Trophoblast cell (in vitro differentiated cells and primary cell): ENCODE measurements around the gene RIPK4.

ENCODE experiments used
- DNase-seq, 2 donors: peaks; one replicate each; pipeline ENCODE4 v3.0.0-alpha.2; 2016
- H2AFZ ChIP-seq: 2 replicates; pipeline ENCODE4 v1.6.1; 2013; ENCODE audit warnings: low read length, moderate library complexity, mild to moderate bottlenecking; ENCODE audit not compliant: insufficient read depth, poor library complexity
- H2AK5ac ChIP-seq: 2 replicates; pipeline ENCODE4 v1.6.1; 2013; ENCODE audit warnings: mild to moderate bottlenecking, low read length
- H2BK120ac ChIP-seq: 2 replicates; pipeline ENCODE4 v1.6.1; 2013; ENCODE audit warnings: low read length, mild to moderate bottlenecking, moderate library complexity; ENCODE audit not compliant: insufficient read depth, poor library complexity
- H2BK12ac ChIP-seq: 2 replicates; pipeline ENCODE4 v1.6.1; 2013; ENCODE audit warnings: mild to moderate bottlenecking, low read length, moderate library complexity
- H2BK5ac ChIP-seq: 2 replicates; pipeline ENCODE4 v1.6.1; 2013; ENCODE audit warnings: low read length, low read depth, moderate library complexity, mild to moderate bottlenecking; ENCODE audit not compliant: poor library complexity
- H3K14ac ChIP-seq: 2 replicates; pipeline ENCODE4 v1.6.1; 2013; ENCODE audit warnings: mild to moderate bottlenecking, low read length
- H3K18ac ChIP-seq: 2 replicates; pipeline ENCODE4 v1.6.1; 2013; ENCODE audit warnings: mild to moderate bottlenecking, low read length
- H3K23ac ChIP-seq: 2 replicates; pipeline ENCODE4 v1.6.1; 2013; ENCODE audit warnings: low read length
- H3K27ac ChIP-seq: 2 replicates; pipeline ENCODE4 v1.5.1; 2013; ENCODE audit warnings: low read depth, mild to moderate bottlenecking, inconsistent platforms, low read length, moderate library complexity
- H3K27me3 ChIP-seq: 2 replicates; pipeline ENCODE4 v1.6.1; 2013; ENCODE audit warnings: inconsistent platforms, mild to moderate bottlenecking, low read length, moderate library complexity; ENCODE audit not compliant: insufficient read depth
- H3K36me3 ChIP-seq, 2 experiments: 1 replicate in 1 of 2; 2 replicates in 1 of 2; pipeline ENCODE4 v1.6.1; 2013; ENCODE audit warnings: low read length in 2 of 2, mild to moderate bottlenecking in 2 of 2, moderate library complexity in 1 of 2; ENCODE audit not compliant: insufficient read depth in 2 of 2, control insufficient read depth in 1 of 2
- H3K4ac ChIP-seq: 2 replicates; pipeline ENCODE4 v1.6.1; 2013; ENCODE audit warnings: low read depth, mild to moderate bottlenecking, low read length, moderate library complexity
- H3K4me1 ChIP-seq, 2 experiments: 1 replicate in 1 of 2; 2 replicates in 1 of 2; pipeline ENCODE4 v1.6.1; 2013; ENCODE audit warnings: low read length in 2 of 2, mild to moderate bottlenecking in 2 of 2, moderate library complexity in 1 of 2; ENCODE audit not compliant: insufficient read depth in 2 of 2, control insufficient read depth in 1 of 2
- H3K4me2 ChIP-seq: 2 replicates; pipeline ENCODE4 v1.6.1; 2013; ENCODE audit warnings: inconsistent platforms, mild to moderate bottlenecking, low read length, moderate library complexity
- H3K4me3 ChIP-seq: 2 replicates; pipeline ENCODE4 v1.5.1; 2013; ENCODE audit warnings: mild to moderate bottlenecking, low read depth, low read length, inconsistent platforms
- H3K79me1 ChIP-seq: one replicate; pipeline ENCODE4 v1.6.1; 2013; ENCODE audit warnings: low read length
- H3K79me2 ChIP-seq: 2 replicates; pipeline ENCODE4 v1.6.1; 2013; ENCODE audit warnings: low read length, mild to moderate bottlenecking; ENCODE audit not compliant: control insufficient read depth, insufficient read depth, poor library complexity
- H3K9ac ChIP-seq: 2 replicates; pipeline ENCODE4 v1.6.1; 2013; ENCODE audit warnings: mild to moderate bottlenecking, low read length
- H3K9me3 ChIP-seq: 2 replicates; pipeline ENCODE4 v1.6.1; 2013; ENCODE audit warnings: low read depth, mild to moderate bottlenecking, control low read depth, inconsistent platforms, low read length; ENCODE audit not compliant: insufficient read depth
- H4K12ac ChIP-seq: 2 replicates; pipeline ENCODE4 v1.6.1; 2013; ENCODE audit warnings: low read depth, mild to moderate bottlenecking, low read length, moderate library complexity
- H4K8ac ChIP-seq: 2 replicates; pipeline ENCODE4 v1.6.1; 2013; ENCODE audit warnings: low read depth, mild to moderate bottlenecking, low read length, moderate library complexity
- H4K91ac ChIP-seq: one replicate; pipeline ENCODE4 v1.6.1; 2013; ENCODE audit warnings: low read depth, mild to moderate bottlenecking, low read length, moderate library complexity
- WGBS: extraction: QIAGEN DNeasy Blood & Tissue Kit; methylation state at CpG from one replicate; pipeline ENCODE4 v1.1.7; 2013; ENCODE audit warnings: missing lambda C conversion rate; ENCODE audit not compliant: insufficient read length, insufficient coverage; ENCODE audit errors: extremely low coverage; 5-methylcytosine and 5-hydroxymethylcytosine counted together

The RIPK4 gene

DNA sequence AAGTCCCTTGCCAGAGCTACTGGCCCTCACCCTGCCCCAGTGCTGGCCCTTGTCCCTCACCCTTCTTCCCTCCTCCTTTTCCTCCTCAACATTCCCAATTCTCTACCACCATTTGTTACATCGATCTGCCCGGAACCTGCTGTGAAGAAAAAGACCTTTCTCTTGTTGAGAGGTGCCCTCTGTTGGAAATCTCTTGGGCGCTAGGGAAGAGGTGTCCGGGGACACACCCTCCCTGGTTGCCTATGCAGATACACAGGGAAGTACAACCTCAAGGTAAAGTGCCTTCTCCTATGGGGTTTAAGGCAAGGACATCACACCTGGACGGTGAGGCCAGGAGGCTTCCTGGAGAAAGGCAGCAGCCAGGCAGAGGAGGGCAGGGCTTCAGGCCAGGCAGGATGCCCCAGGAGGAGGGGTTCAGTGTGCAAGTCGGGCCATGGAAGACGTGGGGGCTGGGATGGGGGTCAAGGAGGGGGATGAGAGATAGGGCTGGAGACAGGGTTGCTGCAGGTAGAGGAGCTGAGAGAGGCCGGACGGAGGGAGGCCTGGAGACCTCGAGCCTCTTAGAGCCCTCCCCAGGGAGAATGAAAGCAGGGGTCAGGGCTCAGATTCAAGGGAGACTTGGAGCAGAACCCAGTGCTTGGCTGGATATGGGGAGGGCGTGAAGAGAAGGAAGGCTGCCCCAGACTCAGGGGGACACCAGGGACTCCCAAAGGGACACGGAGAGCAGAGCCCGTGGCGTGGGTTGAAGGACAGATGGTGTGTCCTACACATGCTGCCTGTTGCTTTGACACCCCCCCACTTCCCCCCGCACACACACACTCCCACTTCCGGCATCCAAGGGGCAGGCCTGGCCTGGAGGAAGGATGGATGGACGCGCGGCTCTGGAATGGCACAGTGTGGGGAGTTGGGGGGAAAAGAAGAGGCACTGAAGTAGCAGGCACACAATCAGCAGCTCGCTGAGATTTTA lies 44.5 kb downstream of the RIPK4 start:
- peaks cover 14% of the 10 kb centered on the region for H3K27me3 ChIP-seq
- no peaks in the 10 kb centered on the region for H3K36me3 ChIP-seq
- H3K4me1 ChIP-seq, result peaks cover 14% of the 10 kb centered on the region in 2 experiments
- H2AFZ ChIP-seq, result no peak overlapping the region
- no peak overlapping the region for H2BK5ac ChIP-seq
- H2BK12ac ChIP-seq, result no peak overlapping the region
- H3K79me1 ChIP-seq, result peaks cover 6% of the 10 kb centered on the region
- no peak overlapping the region for H2AK5ac ChIP-seq
- no peak overlapping the region for H3K9ac ChIP-seq
- DNase-seq, result no peak
- no CpG with 5 or more reads among the region's 20 CpGs for WGBS
- H4K91ac ChIP-seq, result no peak overlapping the region
- no peak overlapping the region for H4K8ac ChIP-seq
- no peak overlapping the region for H3K4ac ChIP-seq
- no peak overlapping the region for H3K14ac ChIP-seq
- no peak overlapping the region for H3K18ac ChIP-seq
- H3K4me2 ChIP-seq, result no peak overlapping the region
- H2BK120ac ChIP-seq, result no peak overlapping the region
- no peak overlapping the region for H4K12ac ChIP-seq
- peaks cover 3% of the 10 kb centered on the region for H3K9me3 ChIP-seq
- no peak overlapping the region for H3K23ac ChIP-seq
- peak overlapping the region; percentile 11 for H3K4me3 ChIP-seq
- no peak overlapping the region for H3K27ac ChIP-seq
- no peaks in the 10 kb centered on the region for H3K79me2 ChIP-seq

DNA sequence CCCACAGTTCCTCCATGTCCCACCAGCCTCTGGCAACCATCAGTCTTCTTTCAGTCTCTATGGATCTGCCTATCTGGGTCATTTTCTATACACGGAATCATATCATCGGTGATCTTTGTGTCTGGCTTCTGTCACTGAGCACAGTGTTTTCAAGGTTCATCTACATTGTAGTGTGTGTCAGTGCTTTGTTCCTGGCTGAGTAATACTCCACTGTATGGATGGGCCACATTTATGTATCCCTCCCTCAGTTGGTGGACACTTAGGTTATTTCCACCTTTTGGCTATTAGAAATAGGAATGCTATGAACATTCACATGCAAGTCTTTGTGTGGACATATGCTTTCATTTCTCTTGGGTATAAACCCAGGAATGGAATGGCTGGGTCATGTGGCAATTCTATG lies 46.6 kb downstream of the RIPK4 start:
- Histone ChIP-seq H4K8ac (no peak overlapping the region), H3K4ac (no peak overlapping the region), H3K4me1 (peaks cover 0 to 9% of the 10 kb centered on the region in 2 experiments), H3K9ac (no peak overlapping the region), H3K27me3 (peaks cover 4% of the 10 kb centered on the region), H2AFZ (no peak overlapping the region), H3K79me2 (no peaks in the 10 kb centered on the region), H2BK120ac (no peak overlapping the region), H2AK5ac (no peak overlapping the region), H3K9me3 (peaks cover 5% of the 10 kb centered on the region), H3K18ac (no peak overlapping the region), H4K91ac (no peak overlapping the region), H3K4me2 (no peak overlapping the region), H2BK5ac (no peak overlapping the region), H3K36me3 (no peaks in the 10 kb centered on the region), H2BK12ac (no peak overlapping the region), H3K14ac (no peak overlapping the region), H4K12ac (no peak overlapping the region), H3K79me1 (no peaks in the 10 kb centered on the region), H3K27ac (no peak overlapping the region), H3K23ac (no peak overlapping the region), H3K4me3 (no peak overlapping the region)
- no peak for DNase-seq
- WGBS, result no CpG with 5 or more reads among the region's 2 CpGs

DNA sequence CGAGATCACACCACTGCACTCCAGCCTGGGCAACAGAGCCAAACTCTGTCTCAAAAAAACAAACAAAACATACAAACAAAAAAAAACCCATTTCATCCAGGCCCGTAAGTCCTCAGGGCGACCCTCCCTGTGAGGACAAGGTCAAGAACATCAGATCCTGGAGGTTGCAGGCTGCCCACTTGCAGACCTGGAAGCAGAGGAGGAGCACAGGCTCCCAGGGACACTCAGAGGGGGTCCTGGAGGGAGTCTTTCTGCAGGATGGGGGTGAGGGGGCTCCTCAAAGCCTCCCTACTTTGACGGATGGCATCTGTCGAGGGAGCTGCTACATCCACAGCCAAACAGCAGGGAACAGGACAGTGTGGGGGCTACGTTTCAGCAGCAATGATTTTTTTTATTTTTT lies 47.2 kb downstream of the RIPK4 start:
- H3K18ac ChIP-seq, result no peak overlapping the region
- H3K27ac ChIP-seq, result no peak overlapping the region
- no peak overlapping the region for H2BK5ac ChIP-seq
- peaks cover 0 to 9% of the 10 kb centered on the region in 2 experiments for H3K4me1 ChIP-seq
- peaks cover 4% of the 10 kb centered on the region for H3K27me3 ChIP-seq
- peaks cover 5% of the 10 kb centered on the region for H3K9me3 ChIP-seq
- DNase-seq, result no peak
- no peak overlapping the region for H3K9ac ChIP-seq
- H4K91ac ChIP-seq, result no peak overlapping the region
- H4K8ac ChIP-seq, result no peak overlapping the region
- no peaks in the 10 kb centered on the region for H3K79me1 ChIP-seq
- H3K4me3 ChIP-seq, result no peak overlapping the region
- no peak overlapping the region for H3K4me2 ChIP-seq
- H2AK5ac ChIP-seq, result no peak overlapping the region
- H2BK12ac ChIP-seq, result no peak overlapping the region
- H3K23ac ChIP-seq, result no peak overlapping the region
- no peak overlapping the region for H3K14ac ChIP-seq
- H3K4ac ChIP-seq, result no peak overlapping the region
- H3K36me3 ChIP-seq, result no peaks in the 10 kb centered on the region
- H2BK120ac ChIP-seq, result no peak overlapping the region
- no peaks in the 10 kb centered on the region for H3K79me2 ChIP-seq
- WGBS, result no CpG with 5 or more reads among the region's 6 CpGs
- H4K12ac ChIP-seq, result no peak overlapping the region
- no peak overlapping the region for H2AFZ ChIP-seq

DNA sequence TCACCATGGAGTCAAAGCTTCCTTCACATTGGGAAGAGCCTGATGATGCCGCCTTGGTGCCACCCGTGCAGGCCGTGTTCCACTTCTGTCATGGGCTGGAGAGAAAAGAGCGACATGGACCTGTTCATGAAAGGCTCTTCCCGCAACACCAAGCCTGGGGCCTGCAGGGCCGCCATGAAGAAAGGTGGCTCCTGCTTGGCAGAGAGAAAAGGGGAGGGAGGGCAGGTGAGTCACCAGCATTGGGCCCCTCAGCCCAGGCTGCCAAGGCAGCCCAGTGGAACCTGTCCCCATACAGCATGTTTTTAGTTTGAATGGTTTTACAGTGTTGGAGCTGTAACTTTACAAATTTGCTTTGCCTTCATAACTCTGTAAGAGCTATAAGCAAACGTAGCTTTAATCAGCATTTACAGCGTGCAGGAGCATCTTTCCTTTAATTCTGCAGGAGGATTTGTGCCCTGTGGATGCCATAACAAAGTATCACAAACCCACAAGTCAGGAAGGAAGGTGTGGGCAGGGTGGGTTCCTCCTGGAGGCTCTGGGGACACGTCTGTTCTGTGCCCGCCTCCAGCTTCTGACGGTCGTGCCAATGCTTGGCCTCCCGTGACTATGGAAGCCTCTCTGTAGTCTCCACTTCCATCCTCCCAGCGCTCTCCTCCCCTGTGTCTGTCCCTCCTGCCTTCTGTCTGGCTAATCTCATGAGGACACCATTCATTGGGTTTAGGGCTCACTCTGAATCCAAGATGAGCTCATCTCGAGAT lies 49.1 kb downstream of the RIPK4 start:
- H3K9ac ChIP-seq, result no peak overlapping the region
- no peak overlapping the region for H3K4ac ChIP-seq
- no peak for DNase-seq
- no peak overlapping the region for H3K4me2 ChIP-seq
- no peak overlapping the region for H2BK120ac ChIP-seq
- no peak overlapping the region for H2BK5ac ChIP-seq
- no peak overlapping the region for H2AFZ ChIP-seq
- no peak overlapping the region for H3K4me3 ChIP-seq
- H3K4me1 ChIP-seq, result peaks cover 0 to 9% of the 10 kb centered on the region in 2 experiments
- no peak overlapping the region for H2BK12ac ChIP-seq
- H3K27ac ChIP-seq, result no peak overlapping the region
- H3K23ac ChIP-seq, result no peak overlapping the region
- no peak overlapping the region for H4K8ac ChIP-seq
- H3K9me3 ChIP-seq, result peaks cover 3% of the 10 kb centered on the region
- H3K79me1 ChIP-seq, result no peaks in the 10 kb centered on the region
- H4K91ac ChIP-seq, result no peak overlapping the region
- H3K27me3 ChIP-seq, result peaks cover under 1% of the 10 kb centered on the region
- no peak overlapping the region for H3K14ac ChIP-seq
- no peak overlapping the region for H4K12ac ChIP-seq
- no peak overlapping the region for H3K18ac ChIP-seq
- H3K79me2 ChIP-seq, result no peaks in the 10 kb centered on the region
- H3K36me3 ChIP-seq, result no peaks in the 10 kb centered on the region
- no peak overlapping the region for H2AK5ac ChIP-seq
- WGBS, result no CpG with 5 or more reads among the region's 15 CpGs
